Mesenchymal stem cell (in vitro differentiated cells and primary cell): Measurements from ENCODE around the gene SOWAHB.
A peak's percentile ranks its signal among the peaks of the same experiment; 100 is the strongest.

ENCODE experiments used
- DNase-seq: peaks from one replicate; pipeline ENCODE4 v3.0.0-alpha.2; 2013
- H2AFZ ChIP-seq: one replicate; pipeline ENCODE4 v1.6.1; 2013; ENCODE audit warnings: low read depth, mild to moderate bottlenecking, control low read depth, inconsistent platforms, low read length, moderate library complexity
- H2AK5ac ChIP-seq: 2 replicates; pipeline ENCODE4 v1.6.1; 2013; ENCODE audit warnings: low read length, moderate library complexity, mild to moderate bottlenecking, inconsistent platforms; ENCODE audit not compliant: severe bottlenecking
- H2BK120ac ChIP-seq: one replicate; pipeline ENCODE4 v1.6.1; 2013; ENCODE audit warnings: low read depth, mild to moderate bottlenecking, inconsistent platforms, low read length, moderate library complexity
- H2BK12ac ChIP-seq, 2 experiments: one replicate each; pipeline ENCODE4 v1.6.1; 2013; ENCODE audit warnings: inconsistent platforms in 2 of 2, low read length in 2 of 2, mild to moderate bottlenecking in 2 of 2, moderate library complexity in 2 of 2, control low read depth in 1 of 2
- H2BK15ac ChIP-seq: one replicate; pipeline ENCODE4 v1.6.1; 2013; ENCODE audit warnings: mild to moderate bottlenecking, low read depth, inconsistent platforms; ENCODE audit not compliant: poor library complexity, severe bottlenecking
- H2BK5ac ChIP-seq: 2 replicates; pipeline ENCODE4 v1.6.1; 2013; ENCODE audit warnings: low read depth, mild to moderate bottlenecking, low read length, control low read depth, inconsistent platforms; ENCODE audit not compliant: poor library complexity, severe bottlenecking
- H3K14ac ChIP-seq, 2 experiments: one replicate each; pipeline ENCODE4 v1.6.1; 2013; ENCODE audit warnings: inconsistent platforms in 2 of 2, low read length in 2 of 2, control low read depth in 1 of 2, mild to moderate bottlenecking in 1 of 2, moderate library complexity in 1 of 2
- H3K18ac ChIP-seq, 2 experiments: one replicate each; pipeline ENCODE4 v1.6.1; 2013; ENCODE audit warnings: inconsistent platforms in 2 of 2, low read length in 2 of 2, control low read depth in 1 of 2, low read depth in 1 of 2, mild to moderate bottlenecking in 1 of 2
- H3K23ac ChIP-seq, 2 experiments: one replicate each; pipeline ENCODE4 v1.6.1; 2013; ENCODE audit warnings: inconsistent platforms in 2 of 2, low read length in 2 of 2, mild to moderate bottlenecking in 2 of 2, moderate library complexity in 2 of 2, control low read depth in 1 of 2
- H3K27ac ChIP-seq: 2 replicates; pipeline ENCODE4 v1.5.1; 2013; ENCODE audit warnings: mild to moderate bottlenecking, moderate library complexity, low read length, control low read depth, inconsistent platforms; ENCODE audit not compliant: poor library complexity, severe bottlenecking
- H3K27me3 ChIP-seq, 2 experiments: 2 replicates each; pipeline versions ENCODE4 v1.6.1 to v1.7.0; 2013; ENCODE audit warnings: low read length in 2 of 2, mild to moderate bottlenecking in 2 of 2, moderate library complexity in 2 of 2, control low read depth in 1 of 2, inconsistent platforms in 1 of 2; ENCODE audit not compliant: control insufficient read depth in 1 of 2, insufficient read depth in 1 of 2
- H3K36me3 ChIP-seq, 2 experiments: 2 replicates each; pipeline versions ENCODE4 v1.6.1 to v1.7.0; 2013; ENCODE audit warnings: low read length in 2 of 2, control low read depth in 1 of 2, inconsistent platforms in 1 of 2, low read depth in 1 of 2, mild to moderate bottlenecking in 1 of 2; ENCODE audit not compliant: insufficient read depth in 2 of 2, control insufficient read depth in 1 of 2
- H3K4ac ChIP-seq, 2 experiments: one replicate each; pipeline ENCODE4 v1.6.1; 2013; ENCODE audit warnings: inconsistent platforms in 2 of 2, low read length in 2 of 2, mild to moderate bottlenecking in 2 of 2, moderate library complexity in 2 of 2, control low read depth in 1 of 2, low read depth in 1 of 2
- H3K4me1 ChIP-seq: 2 replicates; pipeline ENCODE4 v1.6.1; 2013; ENCODE audit warnings: low read depth, low read length, control low read depth; ENCODE audit not compliant: control insufficient read depth, insufficient read depth
- H3K4me2 ChIP-seq: 2 replicates; pipeline ENCODE4 v1.6.1; 2013; ENCODE audit warnings: low read length, mild to moderate bottlenecking, inconsistent platforms; ENCODE audit not compliant: poor library complexity, severe bottlenecking
- H3K4me3 ChIP-seq, 2 experiments: 2 replicates each; pipeline versions ENCODE4 v1.5.1 to v1.7.0; 2013; ENCODE audit warnings: low read length in 2 of 2, mild to moderate bottlenecking in 2 of 2, control low read depth in 1 of 2, low read depth in 1 of 2; ENCODE audit not compliant: insufficient read depth in 1 of 2
- H3K79me1 ChIP-seq: replicated peaks from 2 replicates; pipeline ENCODE4 v1.6.1; 2013; ENCODE audit warnings: mild to moderate bottlenecking, control low read depth, low read length, inconsistent platforms; ENCODE audit not compliant: poor library complexity, severe bottlenecking
- H3K9ac ChIP-seq: 2 replicates; pipeline ENCODE4 v1.7.0; 2013; ENCODE audit warnings: mild to moderate bottlenecking, low read length, moderate library complexity
- H3K9me3 ChIP-seq: 2 replicates; pipeline ENCODE4 v1.7.0; 2013; ENCODE audit warnings: mild to moderate bottlenecking, low read length; ENCODE audit not compliant: control insufficient read depth
- H4K8ac ChIP-seq: one replicate; pipeline ENCODE4 v1.6.1; 2013; ENCODE audit warnings: inconsistent platforms, mild to moderate bottlenecking, low read length, moderate library complexity
- H4K91ac ChIP-seq: one replicate; pipeline ENCODE4 v1.6.1; 2013; ENCODE audit warnings: mild to moderate bottlenecking, low read length, inconsistent platforms
- whole genome bisulfite sequencing: methylation state at CpG from one replicate; pipeline ENCODE4 v1.1.7; 2013; ENCODE audit warnings: mixed read lengths; 5-methylcytosine and 5-hydroxymethylcytosine counted together

Gene SOWAHB

GRCh38 chr4:76856243-76857073 is 41.5 kb downstream of the SOWAHB start:
- Histone ChIP-seq H2BK120ac (no peak overlapping the region), H3K4me2 (no peak overlapping the region), H3K18ac (no peak overlapping the region), H3K27ac (no peak overlapping the region), H3K14ac (no peak overlapping the region), H4K8ac (no peak overlapping the region), H2BK5ac (no peak overlapping the region), H3K79me1 (no peaks in the 10 kb centered on the region), H3K9ac (peak overlapping the region; percentile 8), H2BK15ac (no peak overlapping the region), H3K4me1 (no peaks in the 10 kb centered on the region), H3K36me3 (no peaks in the 10 kb centered on the region), H4K91ac (no peak overlapping the region), H2AFZ (no peak overlapping the region), H3K27me3 (no peaks in the 10 kb centered on the region), H2AK5ac (no peak overlapping the region), H2BK12ac (no peak overlapping the region), H3K4me3 (no peak overlapping the region), H3K23ac (no peak overlapping the region), H3K9me3 (no peaks in the 10 kb centered on the region), H3K4ac (no peak overlapping the region)
- 53% methylated on average over 2 of the region's 4 CpGs for WGBS
- DNase-seq = peak; percentile 69

DNA sequence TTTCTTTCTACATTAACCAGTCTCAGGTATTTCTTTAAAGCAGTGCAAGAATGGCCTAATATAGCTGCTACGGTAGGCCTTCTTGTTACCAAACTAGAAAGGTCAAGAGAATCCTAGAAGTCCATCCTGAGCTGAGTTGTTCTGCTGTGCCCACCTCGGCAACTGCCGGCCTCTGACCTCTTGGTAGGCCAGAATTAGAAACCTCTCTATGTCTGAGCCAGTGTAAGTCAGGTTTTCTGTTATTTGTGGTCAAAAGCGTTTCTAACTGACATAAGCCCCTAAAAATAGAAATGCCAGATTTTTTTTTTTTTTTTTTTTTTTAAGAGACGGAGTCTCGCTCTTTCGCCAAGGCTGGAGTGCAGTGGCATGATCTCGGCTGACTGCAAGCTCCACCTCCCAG is 43.1 kb downstream of the SOWAHB start:
- H3K4me1 ChIP-seq = no peaks in the 10 kb centered on the region
- no peak overlapping the region for H3K18ac ChIP-seq
- no peak overlapping the region for H2BK12ac ChIP-seq
- no peak overlapping the region for H2BK15ac ChIP-seq
- no peak overlapping the region for H3K4me2 ChIP-seq
- H3K27me3 ChIP-seq = no peaks in the 10 kb centered on the region
- no peak overlapping the region for H3K4ac ChIP-seq
- H2BK120ac ChIP-seq = no peak overlapping the region
- no peak overlapping the region for H3K9ac ChIP-seq
- no peak overlapping the region for H4K91ac ChIP-seq
- H3K27ac ChIP-seq = no peak overlapping the region
- no peaks in the 10 kb centered on the region for H3K79me1 ChIP-seq
- no peak overlapping the region for H3K4me3 ChIP-seq
- WGBS = 70% methylated on average over 8 of the region's 8 CpGs
- peak overlapping the region; percentile 29 for H2AK5ac ChIP-seq
- H3K9me3 ChIP-seq = no peaks in the 10 kb centered on the region
- no peak overlapping the region for H2AFZ ChIP-seq
- H4K8ac ChIP-seq = no peak overlapping the region
- no peak overlapping the region for H3K23ac ChIP-seq
- H2BK5ac ChIP-seq = no peak overlapping the region
- H3K14ac ChIP-seq = no peak overlapping the region
- H3K36me3 ChIP-seq = no peaks in the 10 kb centered on the region
- DNase-seq = peak; percentile 27

DNA sequence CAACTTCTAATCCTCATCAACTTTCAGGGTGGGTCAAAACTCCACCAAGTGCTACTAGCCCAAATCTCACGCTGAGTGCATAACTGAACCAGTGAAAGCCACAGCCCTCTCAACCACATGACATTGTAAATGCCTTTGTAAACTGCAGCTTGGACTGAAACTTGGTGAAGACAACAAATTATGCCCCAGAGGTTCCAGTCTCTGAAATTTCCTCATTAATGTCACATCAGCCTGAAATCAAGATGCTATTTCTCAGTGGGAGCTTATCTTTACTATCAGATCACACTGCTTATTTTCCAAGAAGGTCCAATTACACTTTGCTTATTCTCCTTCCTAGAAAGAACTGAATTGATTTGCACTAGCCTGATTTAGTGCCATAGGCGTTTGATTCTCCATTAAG is 46.6 kb downstream of the SOWAHB start:
- H3K4me1 ChIP-seq = no peaks in the 10 kb centered on the region
- no peak overlapping the region for H2BK5ac ChIP-seq
- no peak overlapping the region for H3K4ac ChIP-seq
- no peak for DNase-seq
- H2AFZ ChIP-seq = no peak overlapping the region
- no peak overlapping the region for H3K27ac ChIP-seq
- H3K9me3 ChIP-seq = no peaks in the 10 kb centered on the region
- 90% methylated on average over 2 of the region's 2 CpGs for WGBS
- H2BK120ac ChIP-seq = no peak overlapping the region
- H3K79me1 ChIP-seq = no peaks in the 10 kb centered on the region
- no peak overlapping the region for H4K8ac ChIP-seq
- H2BK15ac ChIP-seq = no peak overlapping the region
- H3K23ac ChIP-seq = no peak overlapping the region
- H3K4me3 ChIP-seq = no peak overlapping the region
- peak overlapping the region; percentile 31 for H2AK5ac ChIP-seq
- H4K91ac ChIP-seq = no peak overlapping the region
- no peak overlapping the region for H2BK12ac ChIP-seq
- H3K36me3 ChIP-seq = no peaks in the 10 kb centered on the region
- no peak overlapping the region for H3K18ac ChIP-seq
- no peaks in the 10 kb centered on the region for H3K27me3 ChIP-seq
- H3K4me2 ChIP-seq = no peak overlapping the region
- no peak overlapping the region for H3K9ac ChIP-seq
- H3K14ac ChIP-seq = no peak overlapping the region

GRCh38 chr4:76850010-76850441 is 47.9 kb downstream of the SOWAHB start:
- Histone ChIP-seq H4K91ac (no peak overlapping the region), H4K8ac (no peak overlapping the region), H3K14ac (no peak overlapping the region), H2BK5ac (no peak overlapping the region), H2AK5ac (no peak overlapping the region), H3K4me3 (no peak overlapping the region), H3K4me1 (no peaks in the 10 kb centered on the region), H3K9ac (no peak overlapping the region), H3K23ac (no peak overlapping the region), H3K27me3 (peaks cover 0 to 6% of the 10 kb centered on the region in 2 experiments), H3K18ac (no peak overlapping the region), H3K36me3 (no peaks in the 10 kb centered on the region), H3K9me3 (no peaks in the 10 kb centered on the region), H3K4ac (no peak overlapping the region), H2BK120ac (no peak overlapping the region), H2BK12ac (no peak overlapping the region), H3K27ac (no peak overlapping the region), H3K4me2 (no peak overlapping the region), H3K79me1 (no peaks in the 10 kb centered on the region), H2AFZ (no peak overlapping the region), H2BK15ac (no peak overlapping the region)
- 84% methylated on average over 2 of the region's 4 CpGs for WGBS
- peak; percentile 80 for DNase-seq
